GM12801 (cell line): ENCODE results near the gene GAL3ST1.

ENCODE experiments used
- CTCF ChIP-seq: IDR thresholded peaks from one replicate; pipeline ENCODE4 v1.5.1; 2011; ENCODE audit warnings: control low read depth; ENCODE audit not compliant: insufficient read length; ENCODE audit errors: extremely low read depth

GAL3ST1 gene

DNA sequence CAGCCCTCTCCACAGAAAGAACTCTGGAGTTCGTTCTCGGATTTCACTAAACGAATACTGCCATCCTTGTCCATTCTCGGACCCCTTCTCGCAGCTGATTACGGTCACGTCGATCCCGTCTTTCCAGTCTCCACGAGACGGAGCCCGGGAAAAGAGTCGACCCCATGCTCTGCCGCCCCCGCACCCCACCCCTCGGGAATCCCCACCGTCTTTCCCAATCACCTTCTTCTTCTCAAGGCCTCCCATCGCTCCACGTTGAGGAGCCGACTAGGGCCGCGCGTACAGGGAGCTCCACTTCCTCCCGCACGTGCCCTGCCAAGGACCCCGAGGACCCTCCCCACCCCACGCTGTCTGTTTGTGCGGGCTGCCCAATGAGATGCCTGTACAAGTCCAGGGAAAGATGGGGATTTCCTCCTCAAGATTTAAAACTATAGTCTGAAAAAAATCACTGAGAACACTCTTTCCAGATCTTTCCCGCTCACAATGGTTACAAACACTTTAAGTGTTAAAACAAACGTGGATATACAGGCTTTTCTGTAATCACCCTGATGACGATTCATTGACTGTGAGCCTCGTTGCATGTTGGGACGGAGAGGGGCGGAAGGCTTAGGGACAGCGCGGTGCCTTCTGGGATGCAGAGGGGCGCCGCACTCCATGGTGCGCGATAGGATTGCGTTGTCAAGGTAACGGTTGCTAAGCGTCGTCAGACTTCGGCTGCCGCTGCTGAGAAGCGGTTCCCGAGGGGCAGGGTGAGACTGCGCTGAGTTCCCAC lies 17.3 kb upstream of the GAL3ST1 start, which contains the start of gene PES1:
Gene PES1, minus strand, starts transcription at position 323 of the 772 bp plus-strand sequence. Its CDS starts 77 bp downstream, at position 246.
- TF ChIP-seq CTCF, result no peak

- TF ChIP-seq CTCF, result no peak
These were observed 16.7 kb upstream of the GAL3ST1 start for GRCh38 chr22:30591191-30591587.

- TF ChIP-seq CTCF, result no peak
These were observed 11.9 kb upstream of the GAL3ST1 start for GRCh38 chr22:30586414-30586813.

GRCh38 chr22:30584441-30584840 lies 10.0 kb upstream of the GAL3ST1 start:
- TF ChIP-seq CTCF, result no peak

GRCh38 chr22:30582788-30583545 lies 8.5 kb upstream of the GAL3ST1 start:
- TF ChIP-seq CTCF, result no peak

DNA sequence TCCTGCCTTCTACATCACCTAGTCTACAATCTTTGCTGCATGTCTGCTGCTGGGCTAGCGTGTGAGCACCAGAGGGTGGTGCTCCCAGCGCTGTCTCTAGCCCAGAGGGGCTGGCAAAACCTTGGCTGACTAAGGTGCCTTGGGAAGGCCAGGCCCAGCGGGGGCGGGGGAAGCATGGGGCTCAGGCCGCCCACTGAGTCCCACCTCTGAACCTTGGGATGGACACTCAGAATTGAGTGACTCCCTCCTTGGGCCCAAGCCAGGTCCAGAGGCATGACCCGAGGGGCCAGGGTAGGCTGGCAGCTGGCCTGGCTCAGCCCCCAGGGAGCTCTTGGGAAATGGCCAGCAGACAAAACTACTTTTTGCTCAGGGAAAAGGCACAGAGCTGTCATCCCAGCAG lies 7.6 kb upstream of the GAL3ST1 start:
- no peak for TF ChIP-seq CTCF

GRCh38 chr22:30580896-30581295 lies 6.4 kb upstream of the GAL3ST1 start:
- TF ChIP-seq CTCF, result no peak
